Measurements from ENCODE around the gene PAX8. TPM values are rescaled to one million over a fixed set of nuclear protein-coding genes. Genes with fewer than 3 reads are reported as not detected.

PAX8 gene
- total and polyA plus RNA-seq, 4 donors, result 0.28 to 5.9 (median 2.3) TPM

GRCh38 chr2:113220970-113221708 lies 57.6 kb downstream of the PAX8 start:
- no peaks in the 10 kb centered on the region for H3K36me3 ChIP-seq (ENCODE audit: control insufficient read depth in 4 of 4, insufficient read depth in 4 of 4, low read length in 4 of 4)
- ATAC-seq (ENCODE audit: insufficient read depth, low FRiP score), result no peak
- H3K9me3 ChIP-seq (ENCODE audit: control insufficient read depth in 4 of 4, insufficient read depth in 3 of 4, low read length in 3 of 4), result no peaks in the 10 kb centered on the region
- WGBS, 2 donors, result 72 to 82% methylated on average over 6 of the region's 6 CpGs
- no peak for TF ChIP-seq CTCF (IDR thresholded peaks at IDR 0.05; ENCODE audit: control extremely low read depth, extremely low read depth)
- peak in 1 of 3 donors; percentile 28 for DNase-seq
- H3K4me3 ChIP-seq, result no peak overlapping the region
- H3K27me3 ChIP-seq (ENCODE audit: control insufficient read depth in 3 of 3, insufficient read depth in 3 of 3, low read length in 2 of 3), result no peaks in the 10 kb centered on the region
- H3K4me1 ChIP-seq (ENCODE audit: control insufficient read depth in 5 of 5, insufficient read depth in 5 of 5, low read length in 5 of 5), result peaks cover 0 to 21% (median 0%) of the 10 kb centered on the region in 5 donors
- H3K9ac ChIP-seq (ENCODE audit: insufficient read depth in 1 of 2, low read length in 2 of 2), result no peak overlapping the region
- no peak overlapping the region for H3K27ac ChIP-seq (ENCODE audit: low read depth in 1 of 2, low read length in 1 of 2)

- peak; percentile 35 for ATAC-seq (ENCODE audit: insufficient read depth, low FRiP score)
- DNase-seq, result peak in 2 of 3 donors; percentile 50 to 66
- Histone ChIP-seq H3K4me3 (no peak overlapping the region), H3K27ac (ENCODE audit: low read depth in 1 of 2, low read length in 1 of 2) (no peak overlapping the region), H3K36me3 (ENCODE audit: control insufficient read depth in 4 of 4, insufficient read depth in 4 of 4, low read length in 4 of 4) (no peaks in the 10 kb centered on the region), H3K9ac (ENCODE audit: insufficient read depth in 1 of 2, low read length in 2 of 2) (no peak overlapping the region), H3K4me1 (ENCODE audit: control insufficient read depth in 5 of 5, insufficient read depth in 5 of 5, low read length in 5 of 5) (peaks cover 0 to 21% (median 0%) of the 10 kb centered on the region in 5 donors), H3K27me3 (ENCODE audit: control insufficient read depth in 3 of 3, insufficient read depth in 3 of 3, low read length in 2 of 3) (no peaks in the 10 kb centered on the region), H3K9me3 (ENCODE audit: control insufficient read depth in 4 of 4, insufficient read depth in 3 of 4, low read length in 3 of 4) (no peaks in the 10 kb centered on the region)
- TF ChIP-seq CTCF (IDR thresholded peaks at IDR 0.05; ENCODE audit: control extremely low read depth, extremely low read depth), result no peak
- 60 to 69% methylated on average over 6 of the region's 6 CpGs for WGBS, 2 donors
Observed at GRCh38 chr2:113219889-113220641, 58.7 kb downstream of the PAX8 start.

GRCh38 chr2:113219525-113219888 lies 59.2 kb downstream of the PAX8 start:
- Histone ChIP-seq H3K27me3 (ENCODE audit: control insufficient read depth in 3 of 3, insufficient read depth in 3 of 3, low read length in 2 of 3) (no peaks in the 10 kb centered on the region), H3K36me3 (ENCODE audit: control insufficient read depth in 4 of 4, insufficient read depth in 4 of 4, low read length in 4 of 4) (no peaks in the 10 kb centered on the region), H3K9ac (ENCODE audit: insufficient read depth in 1 of 2, low read length in 2 of 2) (no peak overlapping the region), H3K27ac (ENCODE audit: low read depth in 1 of 2, low read length in 1 of 2) (no peak overlapping the region), H3K4me1 (ENCODE audit: control insufficient read depth in 5 of 5, insufficient read depth in 5 of 5, low read length in 5 of 5) (peaks cover 0 to 21% (median 0%) of the 10 kb centered on the region in 5 donors), H3K4me3 (no peak overlapping the region), H3K9me3 (ENCODE audit: control insufficient read depth in 4 of 4, insufficient read depth in 3 of 4, low read length in 3 of 4) (no peaks in the 10 kb centered on the region)
- DNase-seq (no peak), ATAC-seq (ENCODE audit: insufficient read depth, low FRiP score) (no peak)
- no peak for TF ChIP-seq CTCF (IDR thresholded peaks at IDR 0.05; ENCODE audit: control extremely low read depth, extremely low read depth)
- WGBS, 2 donors, result 88% methylated on average over 5 of the region's 5 CpGs
